Stimulated activated CD4-positive, alpha-beta T cell treated with anti-CD3 and anti-CD28 coated beads, Interleukin-1b, Interleukin-23, amount 100 ng/mL, for 24 hours (primary cell): ENCODE measurements around the gene TBX21.

Source experiments
- DNase-seq, 4 experiments: peaks; one replicate each; pipeline ENCODE4 v3.0.0-alpha.2; 2020; ENCODE audit warnings: low read depth in 4 of 4, low spot score in 1 of 4

Gene TBX21

GRCh38 chr17:47697906-47698711 is 34.9 kb upstream of the TBX21 start:
- DNase-seq, result no peak

- peak; percentile 67 to 82 (median 76) for DNase-seq
These were observed 34.1 kb upstream of the TBX21 start for GRCh38 chr17:47698749-47699535.

GRCh38 chr17:47699536-47699840 is 33.5 kb upstream of the TBX21 start:
- DNase-seq, result no peak

- DNase-seq, result no peak
These were observed 32.3 kb upstream of the TBX21 start for GRCh38 chr17:47700471-47701449.

- DNase-seq, result no peak
These were observed 31.4 kb upstream of the TBX21 start for GRCh38 chr17:47701608-47702007.

- no peak for DNase-seq
These were observed 30.5 kb upstream of the TBX21 start for GRCh38 chr17:47702391-47702995.

- DNase-seq, result peak in 1 of 4 experiments; percentile 25
These were observed 29.8 kb upstream of the TBX21 start for GRCh38 chr17:47703191-47703591.

- no peak for DNase-seq
These were observed 29.4 kb upstream of the TBX21 start for GRCh38 chr17:47703671-47704070.

GRCh38 chr17:47704116-47704515 is 28.9 kb upstream of the TBX21 start:
- DNase-seq, result no peak

GRCh38 chr17:47704736-47705135 is 28.3 kb upstream of the TBX21 start:
- no peak for DNase-seq

- peak in 1 of 4 experiments; percentile 36 for DNase-seq
These were observed 27.2 kb upstream of the TBX21 start for GRCh38 chr17:47705536-47706530.

GRCh38 chr17:47707056-47707804 is 25.8 kb upstream of the TBX21 start:
- DNase-seq, result no peak

GRCh38 chr17:47707884-47708283 is 25.2 kb upstream of the TBX21 start:
- DNase-seq, result no peak

GRCh38 chr17:47708312-47708863 is 24.6 kb upstream of the TBX21 start:
- no peak for DNase-seq

GRCh38 chr17:47708864-47709541 is 24.0 kb upstream of the TBX21 start:
- DNase-seq, result no peak

- DNase-seq, result no peak
These were observed 23.4 kb upstream of the TBX21 start for GRCh38 chr17:47709594-47709993.

GRCh38 chr17:47711366-47712099 is 21.5 kb upstream of the TBX21 start:
- no peak for DNase-seq
